K562 (cell line): ENCODE measurements around the gene ST3GAL3. TPM values are rescaled to one million over a fixed set of nuclear protein-coding genes. Genes with fewer than 3 reads are reported as not detected.

ENCODE experiments used
- BRD4 ChIP-seq: fragments of 200-600 bp; sonication (generic); IDR thresholded peaks from 2 replicates; pipeline ENCODE4 v1.6.1; 2017; ENCODE audit warnings: inconsistent platforms
- ELF2 ChIP-seq: fragments of 250-450 bp; sonication (Bioruptor Pico); IDR thresholded peaks from 2 replicates; pipeline ENCODE4 v1.5.0; 2021; ENCODE audit warnings: mild to moderate bottlenecking
- ERF ChIP-seq: fragments of 450-650 bp; formaldehyde crosslinking; IDR thresholded peaks from 2 replicates; pipeline ENCODE4 v1.4.0; 2020; ENCODE audit warnings: mild to moderate bottlenecking, mixed read lengths
- HES1 ChIP-seq: fragments of 450-650 bp; IDR thresholded peaks from 2 replicates; pipeline ENCODE4 v1.6.1; 2016; ENCODE audit warnings: low read depth, mild to moderate bottlenecking, moderate library complexity
- NR1H2 ChIP-seq: sonication (generic); formaldehyde crosslinking; IDR thresholded peaks from 2 replicates; pipeline ENCODE4 v1.4.0; 2020; ENCODE audit warnings: mild to moderate bottlenecking, missing genetic modification reagents
- NR2C2 ChIP-seq, 2 experiments: fragments of 200-800 bp in 1 of 2; sonication (Bioruptor generic) in 1 of 2; sonication (generic) in 1 of 2; formaldehyde crosslinking in 1 of 2; IDR thresholded peaks; 2 replicates each; pipeline versions ENCODE4 v1.6.1 to v1.8.0; 2016 to 2022; ENCODE audit warnings: mild to moderate bottlenecking in 1 of 2, missing compliant biosample characterization in 1 of 2, missing genetic modification characterization in 1 of 2, missing genetic modification reagents in 1 of 2
- NUFIP1 ChIP-seq: fragments of 450-650 bp; IDR thresholded peaks from 2 replicates; pipeline ENCODE4 v1.6.1; 2018; ENCODE audit not compliant: partially characterized antibody
- PKNOX1 ChIP-seq: fragments of 450-650 bp; IDR thresholded peaks from 2 replicates; pipeline ENCODE4 v1.6.1; 2016
- STAT5A ChIP-seq: IDR thresholded peaks from 2 replicates; pipeline ENCODE4 v1.6.1; 2012; ENCODE audit warnings: low read length, inconsistent platforms, borderline replicate concordance
- TCF3 ChIP-seq: sonication (generic); formaldehyde crosslinking; IDR thresholded peaks from 2 replicates; pipeline ENCODE4 v1.4.0; 2020; ENCODE audit warnings: mild to moderate bottlenecking, missing genetic modification reagents
- TFAP4 ChIP-seq: sonication (generic); formaldehyde crosslinking; IDR thresholded peaks from 2 replicates; pipeline ENCODE4 v1.8.0; 2022; ENCODE audit warnings: missing genetic modification reagents, mild to moderate bottlenecking, moderate library complexity, borderline replicate concordance
- YY1 ChIP-seq, 3 experiments: IDR thresholded peaks; 2 replicates each; pipeline ENCODE4 v1.6.1; 2011; ENCODE audit warnings: low read length in 2 of 3, mild to moderate bottlenecking in 2 of 3, moderate library complexity in 2 of 3, borderline replicate concordance in 1 of 3, control low read depth in 1 of 3, low read depth in 1 of 3; ENCODE audit not compliant: insufficient read depth in 3 of 3, insufficient replicate concordance in 2 of 3, control insufficient read depth in 1 of 3, insufficient read length in 1 of 3; ENCODE audit errors: extremely low read depth in 1 of 3
- ZBTB9 ChIP-seq: fragments of 450-650 bp; formaldehyde crosslinking; IDR thresholded peaks from 2 replicates; pipeline ENCODE4 v1.4.0; 2020; ENCODE audit warnings: mild to moderate bottlenecking, moderate library complexity
- ZKSCAN8 ChIP-seq: fragments of 200-800 bp; sonication (Bioruptor generic); IDR thresholded peaks from 2 replicates; pipeline ENCODE4 v1.6.1; 2016; ENCODE audit warnings: missing genetic modification characterization, missing compliant biosample characterization
- ZNF165 ChIP-seq: fragments of 250-450 bp; sonication (Bioruptor Pico); IDR thresholded peaks from 2 replicates; pipeline ENCODE4 v1.4.0; 2020; ENCODE audit warnings: borderline replicate concordance
- ZNF57 ChIP-seq: fragments of 450-650 bp; formaldehyde crosslinking; IDR thresholded peaks from 2 replicates; pipeline ENCODE4 v1.4.0; 2020; ENCODE audit warnings: mild to moderate bottlenecking, moderate library complexity
- polyA plus RNA-seq, 8 experiments: library from polyadenylated mRNA; depleted of rRNA in 4 of 8; stranded (reverse) in 5 of 8; unstranded in 3 of 8; fragments of >200 nt; fragmentation: Nextera tagmentation in 2 of 8; fragmentation: Illumina TruSeq in 1 of 8; extraction: Ambion mirVana in 2 of 8; extraction: Trizol in 1 of 8; gene quantifications; 2 replicates each; pipeline versions ENCODE4 v1.2.1 to v1.2.3, GENCODE V29; 2011 to 2014; ENCODE audit warnings: inconsistent platforms in 1 of 8, missing spikeins in 1 of 8
- total RNA-seq, 7 experiments: library from RNA; depleted of rRNA in 6 of 7; stranded (reverse); fragments of >200 nt in 6 of 7; fragmentation: Illumina TruSeq in 2 of 7; extraction: Trizol in 2 of 7; gene quantifications; 2 replicates each; pipeline versions ENCODE4 v1.2.1 to v1.2.3, GENCODE V29; 2011 to 2021; ENCODE audit warnings: low replicate concordance in 1 of 7
- TF ChIP-seq, protein P1 (sequence below): sonication (generic); formaldehyde crosslinking; IDR thresholded peaks from 2 replicates; pipeline ENCODE4 v1.8.1; 2023; ENCODE audit warnings: mild to moderate bottlenecking, missing genetic modification reagents, moderate library complexity
- TF ChIP-seq, protein P2 (sequence below): fragments of 250-450 bp; sonication (Bioruptor Pico); IDR thresholded peaks from 2 replicates; pipeline ENCODE4 v1.8.0; 2022; ENCODE audit warnings: inconsistent platforms

The ST3GAL3 gene
- total and polyA plus RNA-seq, 9 of the 15 experiments (the other 6 are each of a cell fraction or from before 2014, with no cell fraction given), result 1.2 to 18.9 (median 11.0) TPM

DNA sequence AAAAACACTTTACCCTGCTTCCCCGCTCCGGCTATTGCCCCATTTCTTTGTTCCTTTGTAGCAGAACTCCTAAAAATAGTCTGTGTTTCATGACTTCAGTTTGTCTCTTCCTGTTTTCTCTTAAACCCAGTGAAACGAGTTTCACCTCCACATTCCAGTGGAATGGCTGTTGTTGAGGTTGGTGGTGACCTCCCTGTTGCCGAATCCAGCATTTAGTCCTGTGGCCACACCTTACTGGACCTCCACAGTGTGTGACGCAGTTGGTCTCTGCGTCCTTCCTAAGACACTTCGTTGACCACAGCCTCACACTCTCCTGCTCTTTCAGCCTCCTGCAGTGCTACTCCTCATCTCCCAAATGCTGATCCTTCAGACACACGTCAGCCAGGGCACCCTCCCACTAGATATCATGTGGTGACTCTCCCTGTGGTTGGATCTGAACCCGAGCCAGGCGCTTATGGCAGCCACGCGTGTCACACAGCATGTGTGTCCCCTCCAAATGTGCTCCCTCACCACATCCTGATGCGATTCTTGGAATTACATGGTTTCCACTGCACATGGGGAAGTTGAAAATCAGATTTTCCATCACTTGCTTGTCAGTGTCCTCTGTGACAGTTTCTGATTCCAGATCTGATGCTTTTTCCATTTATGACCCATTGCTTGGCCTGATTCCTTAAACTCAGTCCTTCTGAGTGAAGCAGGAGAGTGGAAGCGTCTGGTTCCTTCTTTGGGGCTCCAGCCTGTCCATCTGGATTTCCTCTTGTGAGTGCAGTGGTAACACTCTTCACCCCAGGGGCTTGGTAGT lies 127.1 kb downstream of the ST3GAL3 start (continued):
- TF ChIP-seq YY1 (IDR thresholded peaks at IDR 0.05; ENCODE audit: borderline replicate concordance in 1 of 3, control insufficient read depth in 1 of 3, extremely low read depth in 1 of 3, insufficient read depth in 3 of 3, insufficient read length in 1 of 3, insufficient replicate concordance in 2 of 3, low read depth in 1 of 3, low read length in 2 of 3), result peak in 1 of 3 experiments; percentile 44
- TF ChIP-seq NUFIP1, result peak; percentile 27
- no peak for TF ChIP-seq NR2C2 (CRISPR knock-in tag; IDR thresholded peaks at IDR 0.05)
- peak; percentile 59; the same call in 1 of the 2 replicates for TF ChIP-seq NR2C2 (tag; IDR thresholded peaks at IDR 0.05)
- peak; percentile 12; the same call in 1 of the 2 replicates for TF ChIP-seq ZKSCAN8 (CRISPR knock-in tag)
- peak; percentile 73; the same call in 1 of the 2 replicates for TF ChIP-seq BRD4
- peak; percentile 88; the same call in 1 of the 2 replicates for TF ChIP-seq NR1H2 (CRISPR knock-in tag)
- peak; percentile 16; the same call in 1 of the 2 replicates for TF ChIP-seq ERF
- TF ChIP-seq ZNF57 (CRISPR knock-in tag), result peak; percentile 16; the same call in 1 of the 2 replicates
- TF ChIP-seq TCF3 (CRISPR knock-in tag), result 0 out of 2 replicates have a peak, but pooled peaks have one; percentile 18
- TF ChIP-seq PKNOX1, result peak; percentile 57
- TF ChIP-seq STAT5A, result peak; percentile 64; the same call in 1 of the 2 replicates
- peak; percentile 64 for TF ChIP-seq ZBTB9 (CRISPR knock-in tag)
- 0 out of 2 replicates have a peak, but pooled peaks have one; percentile 33 for TF ChIP-seq ELF2 (CRISPR knock-in tag)
- TF ChIP-seq ZNF165 (CRISPR knock-in tag), result no peak
- TF ChIP-seq HES1, result peak; percentile 73
- peak; percentile 71 for TF ChIP-seq TFAP4 (CRISPR knock-in tag)
- TF ChIP-seq, protein P1, sequence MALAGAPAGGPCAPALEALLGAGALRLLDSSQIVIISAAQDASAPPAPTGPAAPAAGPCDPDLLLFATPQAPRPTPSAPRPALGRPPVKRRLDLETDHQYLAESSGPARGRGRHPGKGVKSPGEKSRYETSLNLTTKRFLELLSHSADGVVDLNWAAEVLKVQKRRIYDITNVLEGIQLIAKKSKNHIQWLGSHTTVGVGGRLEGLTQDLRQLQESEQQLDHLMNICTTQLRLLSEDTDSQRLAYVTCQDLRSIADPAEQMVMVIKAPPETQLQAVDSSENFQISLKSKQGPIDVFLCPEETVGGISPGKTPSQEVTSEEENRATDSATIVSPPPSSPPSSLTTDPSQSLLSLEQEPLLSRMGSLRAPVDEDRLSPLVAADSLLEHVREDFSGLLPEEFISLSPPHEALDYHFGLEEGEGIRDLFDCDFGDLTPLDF (CRISPR knock-in tag), result 0 out of 2 replicates have a peak, but pooled peaks have one; percentile 12
- TF ChIP-seq, protein P2, sequence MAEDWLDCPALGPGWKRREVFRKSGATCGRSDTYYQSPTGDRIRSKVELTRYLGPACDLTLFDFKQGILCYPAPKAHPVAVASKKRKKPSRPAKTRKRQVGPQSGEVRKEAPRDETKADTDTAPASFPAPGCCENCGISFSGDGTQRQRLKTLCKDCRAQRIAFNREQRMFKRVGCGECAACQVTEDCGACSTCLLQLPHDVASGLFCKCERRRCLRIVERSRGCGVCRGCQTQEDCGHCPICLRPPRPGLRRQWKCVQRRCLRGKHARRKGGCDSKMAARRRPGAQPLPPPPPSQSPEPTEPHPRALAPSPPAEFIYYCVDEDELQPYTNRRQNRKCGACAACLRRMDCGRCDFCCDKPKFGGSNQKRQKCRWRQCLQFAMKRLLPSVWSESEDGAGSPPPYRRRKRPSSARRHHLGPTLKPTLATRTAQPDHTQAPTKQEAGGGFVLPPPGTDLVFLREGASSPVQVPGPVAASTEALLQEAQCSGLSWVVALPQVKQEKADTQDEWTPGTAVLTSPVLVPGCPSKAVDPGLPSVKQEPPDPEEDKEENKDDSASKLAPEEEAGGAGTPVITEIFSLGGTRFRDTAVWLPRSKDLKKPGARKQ (CRISPR knock-in tag), result no peak
